IPS DF 4.7 (cell line): Measurements from ENCODE around the gene CNTN3.

Experiments used
- DNase-seq: peaks from one replicate; pipeline ENCODE4 v3.0.0-alpha.2; 2013; ENCODE audit warnings: low spot score; ENCODE audit errors: extremely low read depth

Gene CNTN3

GRCh38 chr3:74614107-74614967 is at the start of gene CNTN3:
CNTN3 (minus strand) TSS chr3:74614659; CDS start chr3:74521112, 93,547 bp downstream.
- no peak for DNase-seq

- DNase-seq, result no peak
Observed at GRCh38 chr3:74663178-74663577, 48.7 kb upstream of the CNTN3 start.

GRCh38 chr3:74661672-74662071 is 47.2 kb upstream of the CNTN3 start:
- DNase-seq, result no peak

GRCh38 chr3:74651885-74652284 is 37.4 kb upstream of the CNTN3 start:
- DNase-seq, result no peak

- no peak for DNase-seq
Observed at GRCh38 chr3:74651292-74651691, 36.8 kb upstream of the CNTN3 start.

- DNase-seq, result no peak
Observed at GRCh38 chr3:74648107-74648506, 33.6 kb upstream of the CNTN3 start.

GRCh38 chr3:74646094-74646493 is 31.6 kb upstream of the CNTN3 start:
- DNase-seq, result no peak

- DNase-seq, result no peak
Observed at GRCh38 chr3:74643636-74644035, 29.2 kb upstream of the CNTN3 start.

GRCh38 chr3:74642876-74643275 is 28.4 kb upstream of the CNTN3 start:
- DNase-seq, result no peak

- DNase-seq, result no peak
Observed at GRCh38 chr3:74640211-74640610, 25.8 kb upstream of the CNTN3 start.

GRCh38 chr3:74639681-74640080 is 25.2 kb upstream of the CNTN3 start:
- DNase-seq, result no peak

- DNase-seq, result no peak
Observed at GRCh38 chr3:74636981-74637380, 22.5 kb upstream of the CNTN3 start.

GRCh38 chr3:74633021-74633420 is 18.6 kb upstream of the CNTN3 start:
- no peak for DNase-seq

- DNase-seq, result no peak
Observed at GRCh38 chr3:74631351-74632140, 17.1 kb upstream of the CNTN3 start.

GRCh38 chr3:74630602-74631001 is 16.1 kb upstream of the CNTN3 start:
- DNase-seq, result no peak

- no peak for DNase-seq
Observed at GRCh38 chr3:74626011-74626410, 11.6 kb upstream of the CNTN3 start.

- no peak for DNase-seq
Observed at GRCh38 chr3:74624301-74624700, 9.8 kb upstream of the CNTN3 start.

- no peak for DNase-seq
Observed at GRCh38 chr3:74623261-74623836, 8.9 kb upstream of the CNTN3 start.

- DNase-seq, result no peak
Observed at GRCh38 chr3:74621581-74621980, 7.1 kb upstream of the CNTN3 start.

- no peak for DNase-seq
Observed at GRCh38 chr3:74617776-74618175, 3.3 kb upstream of the CNTN3 start.

GRCh38 chr3:74613521-74614106 is 845 bp downstream of the CNTN3 start:
- no peak for DNase-seq

- no peak for DNase-seq
Observed at GRCh38 chr3:74613060-74613459, 1.4 kb downstream of the CNTN3 start.
